GM19240 (cell line): ENCODE measurements around the gene SSBP3.

ENCODE experiments used
- DNase-seq: peaks from one replicate; pipeline ENCODE4 v3.0.0; 2011; ENCODE audit warnings: low spot score; ENCODE audit not compliant: insufficient read length

Gene SSBP3

DNA sequence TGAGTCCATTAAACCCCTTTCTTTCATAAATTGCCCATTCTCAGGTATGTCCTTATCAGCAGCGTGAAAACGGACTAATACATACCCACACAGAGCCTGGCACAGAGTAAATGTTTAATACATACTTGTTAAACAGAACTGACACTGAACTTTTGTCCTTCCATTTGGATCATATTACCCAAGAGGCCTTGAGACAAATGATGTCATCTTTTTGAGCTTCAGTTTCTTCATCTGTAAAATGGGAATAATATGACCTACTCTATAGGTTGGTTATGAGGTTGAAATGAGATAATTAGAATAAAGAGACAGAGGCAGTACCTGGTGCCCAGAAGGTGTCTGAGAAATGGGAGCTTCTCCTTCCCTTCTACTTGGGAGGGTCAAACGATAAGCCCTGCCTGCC, 220.1 kb downstream of the SSBP3 start:
- DNase-seq: no peak

DNA sequence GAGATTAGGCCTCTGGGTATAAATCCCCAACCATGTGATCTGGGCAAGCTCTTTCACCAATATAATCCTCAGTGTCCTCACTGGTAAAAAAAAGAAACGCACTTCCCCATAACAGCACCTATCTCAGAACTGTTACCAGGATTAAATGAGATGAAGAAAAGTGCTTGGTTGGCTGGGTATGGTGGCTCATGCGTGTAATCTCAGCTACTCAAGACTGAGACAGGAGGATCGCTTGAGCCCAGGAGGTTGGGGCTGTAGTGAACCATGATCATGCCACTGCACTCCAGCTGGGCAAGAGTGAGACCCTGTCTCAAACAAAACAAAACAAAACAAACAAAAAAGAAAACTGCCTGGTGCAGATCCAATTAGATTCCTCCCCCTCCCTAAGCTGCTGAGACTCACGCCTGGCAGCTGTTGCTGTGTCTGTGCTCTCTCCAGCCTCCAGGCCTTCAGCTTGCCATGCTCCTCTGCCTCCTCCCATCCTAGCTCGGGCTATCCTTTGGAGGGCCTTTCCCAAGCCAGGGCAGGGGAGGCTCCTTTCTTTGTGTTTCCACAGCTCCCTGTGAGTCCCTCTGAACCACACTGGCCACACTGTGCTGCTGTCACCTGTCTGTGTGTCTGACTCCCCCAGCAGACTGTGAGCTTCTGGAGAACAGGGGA, 225.4 kb downstream of the SSBP3 start:
- no peak for DNase-seq

DNA sequence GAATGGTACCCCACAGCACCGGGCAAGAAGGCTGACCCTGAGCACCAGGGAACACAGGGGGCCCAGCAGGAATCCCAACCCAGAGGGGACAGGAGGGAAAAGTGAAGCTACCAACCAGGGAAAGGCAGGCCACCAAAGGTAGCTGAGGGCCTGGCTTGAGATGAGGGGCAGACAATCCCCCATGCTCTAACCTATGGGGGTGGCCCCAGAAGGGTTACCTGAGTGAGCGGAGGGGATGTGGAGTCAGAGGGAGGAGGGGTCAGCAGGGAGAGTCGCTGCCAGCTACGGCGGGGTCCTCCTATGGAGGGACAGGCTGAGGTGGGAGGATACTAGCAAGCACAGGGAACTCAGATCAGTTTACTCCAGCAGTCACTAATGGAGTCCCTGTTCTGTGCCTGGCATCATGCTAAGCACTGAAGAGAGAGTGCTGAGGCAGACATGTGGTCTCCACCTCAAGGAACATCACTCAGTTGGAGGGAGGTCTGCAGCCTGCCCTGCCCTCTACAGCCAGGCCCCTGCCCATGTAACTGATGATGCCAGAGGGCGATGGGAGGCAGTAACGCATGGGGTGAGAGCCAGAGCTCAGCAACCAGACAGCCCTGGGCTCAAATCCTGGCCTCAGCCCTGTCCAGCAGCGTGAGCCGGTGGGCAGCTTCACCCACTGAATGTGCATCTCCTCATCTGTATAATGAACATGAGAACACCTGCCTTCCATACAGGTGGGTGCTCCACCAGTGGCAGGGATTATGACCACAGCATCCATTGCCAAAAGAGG, 227.7 kb downstream of the SSBP3 start:
- no peak for DNase-seq

DNA sequence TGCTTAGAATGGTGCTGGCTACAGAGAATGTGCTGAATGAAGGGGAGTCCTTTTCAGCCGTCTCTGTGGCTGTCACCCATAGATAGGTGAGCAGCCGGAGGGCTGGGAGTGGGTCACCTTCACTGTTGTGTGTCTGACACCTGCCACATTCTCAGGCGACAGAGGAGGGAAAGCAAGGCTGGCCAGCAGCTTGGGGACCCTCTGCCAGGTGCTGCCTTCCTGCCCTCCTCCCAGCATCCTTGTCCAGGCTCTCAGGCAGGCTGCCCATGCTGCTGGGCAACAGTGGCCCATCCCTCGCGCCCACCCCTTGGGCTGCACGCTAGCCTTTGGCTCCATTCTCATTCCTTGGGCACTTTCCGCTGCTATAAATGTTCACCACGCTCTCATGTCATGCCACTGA, 228.5 kb downstream of the SSBP3 start:
- DNase-seq: no peak

DNA sequence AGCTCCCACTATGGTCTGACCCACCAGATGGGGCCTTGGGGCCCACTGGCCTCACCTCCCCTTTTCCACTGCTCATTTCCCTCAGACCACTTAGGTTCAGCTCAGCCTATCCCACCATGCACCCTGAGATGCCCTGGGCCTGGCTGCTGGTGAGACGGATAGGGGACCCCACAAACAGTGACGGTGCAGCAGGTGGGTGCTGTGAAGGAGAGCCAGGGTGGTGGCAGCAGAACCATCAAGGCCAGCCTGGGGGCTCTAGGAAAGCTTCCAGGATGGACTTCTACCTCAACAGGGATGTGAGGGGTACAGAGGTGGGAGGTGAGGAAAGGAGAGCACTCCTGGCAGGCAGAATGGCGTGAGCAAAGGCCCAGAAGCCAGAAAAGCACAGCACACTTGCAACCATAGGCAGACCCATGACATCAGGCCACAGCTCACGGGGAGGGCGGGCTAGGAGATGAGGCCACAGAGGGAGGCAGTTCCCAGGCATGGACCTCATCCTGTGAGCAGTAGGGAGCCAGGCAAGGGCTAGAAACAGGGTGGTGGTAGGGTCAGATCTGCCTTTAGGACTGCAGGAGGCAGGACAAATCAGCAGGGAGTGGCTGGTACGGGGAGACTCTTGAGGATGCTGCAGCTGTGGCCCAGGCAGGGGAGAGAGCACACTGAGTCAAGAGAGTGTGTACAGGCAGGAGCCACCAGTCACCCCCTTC, 229.4 kb downstream of the SSBP3 start:
- no peak for DNase-seq
